ENCODE data around the gene RSPH4A.
"Not testable (repeated sequence)": the region's sequence is repeated elsewhere in the genome, so short reads cannot be mapped to it uniquely, and the experiment has no call there.

Gene RSPH4A

DNA sequence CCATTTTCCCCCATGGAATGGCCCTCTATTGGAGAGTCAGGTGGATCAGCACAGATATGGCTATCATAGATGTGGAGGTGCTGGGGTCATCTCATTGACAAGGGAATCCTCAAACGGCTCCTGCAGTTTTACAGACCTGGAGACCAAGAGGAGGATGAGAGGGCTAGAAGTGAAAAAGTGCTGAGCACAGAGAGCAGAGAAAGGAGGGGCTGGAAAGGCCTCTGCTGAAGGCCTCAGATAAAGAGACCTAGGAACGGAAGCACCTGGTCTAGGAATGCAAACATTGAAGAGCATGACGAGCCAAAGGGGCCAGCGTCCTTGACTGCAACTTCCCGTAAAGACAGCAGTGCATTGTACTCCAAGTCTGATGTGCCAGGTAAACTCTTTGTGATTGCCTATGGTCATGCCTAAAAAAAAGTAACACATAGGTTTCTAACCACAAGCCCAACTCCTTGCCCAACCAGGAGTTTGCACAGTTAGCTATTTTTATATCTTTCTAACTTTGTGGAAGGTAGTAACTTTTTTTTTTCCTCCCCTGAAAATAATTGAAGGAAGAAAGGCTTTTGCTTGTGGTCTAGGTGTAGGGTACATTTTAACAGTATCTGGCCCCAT lies 15.2 kb downstream of the RSPH4A start:
- DNase-seq, result no peak

DNA sequence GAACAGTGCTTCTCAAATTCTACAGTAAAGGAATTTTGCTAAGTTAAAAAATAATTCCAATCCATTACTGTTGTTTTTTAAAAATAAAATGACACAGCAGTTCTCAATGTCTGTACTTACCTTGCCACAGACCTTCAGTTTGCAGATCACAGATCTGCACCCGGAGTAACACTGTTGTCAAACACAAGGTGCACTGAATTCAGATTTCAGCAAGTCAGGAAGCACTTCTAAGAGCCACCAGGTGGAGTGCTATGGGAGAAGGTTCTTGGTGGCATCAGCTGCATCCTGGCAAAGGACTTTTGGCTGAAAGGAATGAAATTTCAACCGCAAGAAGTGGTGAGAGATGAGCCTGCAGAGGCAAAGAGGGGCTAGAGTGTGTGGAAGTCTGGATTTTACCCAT lies 17.4 kb downstream of the RSPH4A start:
- DNase-seq, result no peak

DNA sequence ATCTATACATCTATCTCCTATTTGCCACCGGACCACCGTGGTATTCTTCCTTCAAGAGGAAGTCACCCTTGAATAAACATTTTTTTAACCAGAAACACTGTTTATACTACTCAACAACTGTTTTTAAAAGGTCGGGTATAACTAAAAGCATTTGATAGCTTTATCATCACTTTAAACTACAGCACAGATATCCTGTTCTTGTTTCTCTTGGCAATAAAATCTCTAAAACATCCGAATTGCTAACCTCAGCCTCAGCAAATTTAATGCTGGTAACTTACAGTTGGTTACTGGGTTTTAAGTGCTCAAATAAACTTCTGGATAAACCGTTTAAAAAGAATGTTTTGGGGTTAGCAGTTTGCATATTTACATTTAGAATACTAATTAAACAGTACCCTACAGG lies 31.9 kb downstream of the RSPH4A start:
- DNase-seq, result no peak

DNA sequence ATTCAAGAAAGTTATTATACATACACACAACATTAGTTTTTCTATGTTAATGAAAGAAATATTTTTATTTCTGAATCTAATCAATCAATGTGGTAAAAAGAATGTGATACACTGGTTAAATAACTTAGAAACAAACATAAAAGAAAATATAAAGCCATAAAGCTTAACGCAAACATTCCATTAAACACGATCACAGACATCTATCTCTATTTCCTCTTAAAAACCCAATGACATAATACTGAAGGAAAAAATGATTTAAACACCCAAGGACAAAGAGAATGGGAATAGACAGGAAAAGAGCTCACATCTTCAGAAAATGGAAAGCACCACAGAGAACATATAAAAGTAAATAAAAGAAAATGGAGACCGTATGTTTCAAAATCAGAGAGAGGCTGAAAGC lies 32.9 kb downstream of the RSPH4A start:
- DNase-seq, result no peak

DNA sequence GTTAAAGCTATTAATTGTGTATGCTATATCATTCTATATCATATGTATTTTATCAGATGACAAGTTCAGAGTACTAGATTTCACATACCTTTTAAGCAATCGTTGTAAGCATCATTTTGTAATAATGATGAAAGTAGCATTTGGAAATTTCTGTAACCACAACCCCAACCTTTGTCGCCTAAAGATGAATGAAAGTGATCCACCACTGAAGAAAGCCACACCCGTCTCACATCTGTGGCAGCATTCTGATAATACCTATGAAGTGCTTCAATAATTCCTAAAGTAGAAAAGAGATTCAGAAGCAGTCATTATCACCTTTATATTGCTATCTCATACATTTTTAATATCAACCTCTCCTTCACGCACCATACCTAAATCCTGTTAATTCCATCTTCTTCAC lies 35.6 kb downstream of the RSPH4A start:
- no peak for DNase-seq

DNA sequence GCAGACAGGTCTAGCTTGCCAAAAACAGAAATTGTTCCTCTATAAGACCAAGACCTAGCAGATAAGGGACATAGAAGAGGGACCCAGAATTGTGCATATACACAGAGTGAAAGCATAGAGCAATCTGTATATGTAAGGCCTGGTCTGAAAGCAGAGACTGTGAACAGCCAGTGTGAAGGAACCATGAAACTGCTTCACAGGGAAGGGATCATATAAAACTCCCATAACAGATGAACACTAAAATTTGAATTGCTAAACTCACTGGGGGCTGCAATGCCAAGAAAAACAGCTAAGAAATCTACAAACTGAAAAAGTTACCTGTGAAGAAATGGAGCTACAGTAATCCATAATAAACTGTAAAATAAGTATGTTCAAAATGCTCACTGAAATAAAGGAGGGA lies 45.3 kb downstream of the RSPH4A start:
- no peak for DNase-seq

DNA sequence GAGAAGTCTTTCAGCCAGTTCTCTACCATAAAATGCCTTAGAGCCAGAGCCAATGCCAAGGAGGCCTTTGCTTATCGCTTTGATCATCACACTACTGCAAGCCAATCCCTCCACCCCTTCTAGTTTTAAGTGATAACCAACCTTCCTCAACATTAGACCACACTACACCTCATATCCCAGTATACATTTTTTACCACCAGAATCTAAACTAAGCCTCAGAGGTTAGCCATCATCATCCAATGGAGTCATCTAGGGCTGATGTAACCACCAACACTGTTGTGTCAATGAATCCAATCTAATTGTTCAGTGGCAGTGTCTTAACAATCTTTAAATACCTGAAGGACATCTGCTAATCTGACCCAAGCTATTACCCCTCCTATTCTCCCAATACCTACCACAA lies 45.9 kb downstream of the RSPH4A start:
- DNase-seq, result no peak

DNA sequence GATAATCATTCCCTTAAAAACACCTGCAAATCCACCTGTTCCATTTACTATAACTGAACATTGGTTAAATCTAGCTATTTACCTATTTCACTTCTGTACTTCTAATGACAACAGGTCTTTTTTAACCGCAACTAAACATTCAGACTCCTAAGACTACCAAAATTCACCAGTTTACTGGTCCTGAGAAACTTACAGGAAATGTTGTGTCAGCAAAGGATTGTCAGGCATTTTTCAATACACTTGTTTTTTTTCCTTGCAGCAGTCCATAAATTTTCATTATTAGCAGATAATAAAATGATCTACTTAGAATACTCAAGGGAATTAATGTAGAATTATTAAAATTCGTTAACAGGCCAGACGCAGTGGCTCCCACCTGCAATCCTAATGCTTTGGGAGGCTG lies 47.0 kb downstream of the RSPH4A start:
- DNase-seq, result no peak

DNA sequence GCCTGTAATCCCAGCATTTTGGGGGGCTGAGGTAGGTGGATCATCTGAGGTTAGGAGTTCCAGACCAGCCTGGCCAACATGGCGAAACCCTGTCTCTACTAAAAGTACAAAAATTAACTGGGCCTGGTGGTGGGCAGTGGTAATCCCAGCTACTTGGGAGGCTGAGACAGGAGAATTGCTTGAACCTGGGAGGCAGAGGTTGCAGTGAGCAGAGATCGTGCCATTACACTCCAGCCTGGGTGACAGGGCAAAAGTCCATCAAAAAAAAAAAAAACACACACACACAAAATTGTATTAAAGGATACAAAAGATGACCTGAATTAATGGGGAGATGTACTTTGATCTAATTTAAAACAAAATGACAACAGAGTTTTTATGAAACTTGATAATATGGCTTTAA lies 47.9 kb downstream of the RSPH4A start:
- not testable (repeated sequence) for DNase-seq

DNA sequence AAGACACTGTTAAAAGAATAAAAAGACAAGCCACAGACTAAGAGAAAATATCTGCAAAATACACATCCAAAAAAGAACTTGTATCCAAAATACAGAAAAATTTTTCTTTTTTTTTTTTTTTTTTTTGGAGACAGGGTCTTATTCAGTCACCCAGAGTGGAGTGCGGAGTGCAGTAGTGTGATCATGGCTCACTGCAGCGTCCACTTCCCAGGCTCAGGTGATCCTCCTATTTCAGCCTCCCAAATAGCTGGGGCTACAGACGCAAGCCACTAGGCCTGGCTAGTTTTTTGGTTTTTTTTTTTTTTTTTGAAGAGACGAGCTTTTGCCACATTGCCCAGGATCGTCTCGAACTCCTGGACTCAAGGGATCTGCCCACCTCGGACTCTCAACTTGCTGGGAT lies 49.2 kb downstream of the RSPH4A start:
- no peak for DNase-seq

DNA sequence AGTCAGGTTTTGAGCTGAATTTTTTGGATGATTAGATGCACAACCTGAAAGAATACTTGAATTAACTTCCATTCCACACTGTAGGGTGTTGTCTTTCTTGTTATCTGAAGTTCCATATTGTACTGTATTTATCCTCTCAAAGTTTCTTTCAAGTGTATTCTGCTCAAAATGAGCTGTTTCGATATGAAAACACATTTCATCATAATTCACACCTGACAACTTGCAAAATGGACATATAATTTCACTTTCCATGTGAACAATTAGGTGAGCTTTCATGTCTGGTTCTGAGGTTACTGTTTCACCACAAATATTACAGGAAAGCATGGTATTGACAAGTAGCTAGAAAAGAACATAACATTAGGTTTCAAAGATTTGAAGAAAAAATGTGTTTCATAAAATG lies 50.6 kb downstream of the RSPH4A start:
- no peak for DNase-seq

DNA sequence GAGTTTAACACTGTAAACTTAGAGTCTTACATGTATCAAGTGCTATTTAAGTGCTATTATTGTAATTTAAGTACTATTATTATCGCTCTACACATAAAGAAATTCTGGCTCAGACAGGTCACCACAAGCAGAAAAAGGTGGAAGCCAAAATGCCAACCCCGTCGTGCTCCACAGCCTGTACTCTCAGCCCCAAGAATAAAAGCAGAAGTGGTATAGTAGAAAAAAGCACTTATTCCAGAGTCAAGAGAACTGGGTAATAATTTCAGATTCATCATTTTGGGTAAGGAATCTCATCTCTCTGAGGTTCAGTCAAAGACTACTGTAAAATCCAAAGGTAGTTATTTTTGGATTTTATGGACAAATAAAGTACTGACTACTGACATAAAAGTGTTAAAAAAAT lies 51.3 kb downstream of the RSPH4A start:
- DNase-seq, result no peak

DNA sequence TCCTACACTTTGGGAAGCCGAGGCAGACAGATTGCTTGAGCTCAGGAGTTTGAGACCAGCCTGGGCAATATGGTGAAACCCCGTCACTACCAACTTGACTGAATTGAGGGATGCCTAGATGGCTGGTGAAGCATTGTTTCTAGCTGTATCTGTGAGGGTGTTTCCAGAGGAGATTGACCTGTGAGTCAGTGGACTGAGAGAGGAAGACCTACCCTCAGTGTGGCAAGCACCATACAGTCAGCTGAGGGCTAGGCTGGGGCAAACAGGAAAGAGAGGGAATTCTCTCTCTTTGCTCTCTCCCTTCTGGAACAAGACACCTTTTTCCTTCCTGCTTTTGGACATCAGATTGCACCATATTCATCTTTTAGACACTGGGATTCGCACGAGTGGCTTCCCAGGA lies 56.0 kb downstream of the RSPH4A start:
- DNase-seq, result no peak

DNA sequence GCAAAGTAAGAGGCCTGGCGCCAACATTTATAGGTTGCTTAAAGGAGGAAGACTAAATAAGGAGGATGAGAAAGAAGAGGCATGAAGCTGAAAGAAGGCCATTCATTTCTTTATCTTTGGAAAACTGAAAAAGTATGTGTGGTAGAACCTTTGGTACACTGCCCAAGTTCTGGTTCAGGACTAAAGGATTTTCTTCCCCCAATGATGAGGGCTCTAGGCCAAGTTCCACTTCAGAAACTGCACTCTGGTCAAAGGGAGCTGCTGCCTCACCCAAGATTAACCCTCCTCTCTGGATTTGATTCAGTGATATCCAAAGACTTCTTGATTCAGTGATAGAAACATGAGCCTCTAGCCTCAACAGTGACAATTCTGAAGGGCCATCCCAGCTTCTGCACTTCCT lies 59.7 kb downstream of the RSPH4A start:
- DNase-seq, result no peak

DNA sequence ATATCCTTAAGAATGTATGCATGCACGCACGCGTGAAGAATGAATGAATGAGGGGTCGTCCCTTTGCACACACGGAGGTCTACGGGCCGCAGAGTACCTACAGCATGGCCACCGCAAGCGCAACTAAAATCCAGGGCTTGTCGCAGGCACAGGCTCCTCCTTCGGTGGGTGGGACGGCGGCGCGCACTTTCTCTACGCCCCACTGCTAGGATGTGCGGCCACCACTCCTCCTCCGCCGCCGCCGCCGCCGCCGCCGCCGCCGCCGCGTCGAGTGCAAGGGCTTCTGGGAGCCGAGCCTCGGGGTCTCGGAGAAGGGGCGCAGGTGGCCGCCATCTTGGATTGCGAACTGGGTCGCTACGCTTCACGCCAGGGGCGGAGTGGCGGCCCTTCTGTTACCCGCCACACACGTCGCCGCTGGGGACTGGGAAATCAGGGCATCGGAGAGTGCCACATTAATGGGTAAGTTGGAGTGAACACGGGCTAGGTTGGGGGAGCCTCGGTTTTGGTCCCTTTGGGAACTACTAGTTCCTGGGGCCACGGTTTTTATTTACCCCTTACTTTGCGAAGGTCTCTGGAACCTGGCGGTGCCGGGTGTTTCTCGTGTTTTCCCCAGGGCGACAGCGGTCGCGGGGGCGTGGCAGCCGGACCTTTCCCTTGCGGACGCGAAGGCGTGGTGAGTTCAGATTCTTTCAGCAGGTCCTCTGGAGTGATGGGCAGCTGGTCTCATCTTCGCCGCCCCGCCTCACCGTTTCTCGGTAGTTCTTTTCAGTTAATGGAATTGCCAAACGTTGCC lies 64.8 kb downstream of the RSPH4A start, which contains the start of gene KPNA5:
Gene KPNA5 (plus strand): TSS at position 332 of the 793 bp plus-strand sequence. CDS start 124 bp downstream, at position 456.
- peak; percentile 86 for DNase-seq

DNA sequence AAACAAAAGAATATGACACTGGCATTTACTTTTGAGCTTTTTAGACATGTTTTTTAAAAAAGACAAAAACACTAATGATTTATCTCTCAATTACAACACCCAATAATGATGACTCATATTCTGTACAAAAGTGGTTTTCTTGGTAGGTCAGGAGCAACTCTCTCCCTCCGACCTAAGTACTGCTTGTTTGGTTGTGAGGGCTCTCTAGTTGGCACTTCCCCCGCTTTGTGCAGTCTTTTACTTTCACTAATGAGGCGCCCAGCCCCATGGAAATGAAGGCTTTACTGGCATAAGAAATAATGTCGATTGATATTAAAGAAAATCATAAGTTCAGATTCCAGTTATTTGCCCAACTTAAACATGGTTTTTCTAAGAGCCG lies 66.0 kb downstream of the RSPH4A start:
- no peak for DNase-seq

Measured in NCI-H1092 (cell line).